ENCODE data around the gene NEDD4L. TPM values are rescaled to one million over a fixed set of nuclear protein-coding genes. Genes with fewer than 3 reads are reported as not detected.

The NEDD4L gene
- total RNA-seq, 2 donors from 2014 or later: 149 to 212 TPM

DNA sequence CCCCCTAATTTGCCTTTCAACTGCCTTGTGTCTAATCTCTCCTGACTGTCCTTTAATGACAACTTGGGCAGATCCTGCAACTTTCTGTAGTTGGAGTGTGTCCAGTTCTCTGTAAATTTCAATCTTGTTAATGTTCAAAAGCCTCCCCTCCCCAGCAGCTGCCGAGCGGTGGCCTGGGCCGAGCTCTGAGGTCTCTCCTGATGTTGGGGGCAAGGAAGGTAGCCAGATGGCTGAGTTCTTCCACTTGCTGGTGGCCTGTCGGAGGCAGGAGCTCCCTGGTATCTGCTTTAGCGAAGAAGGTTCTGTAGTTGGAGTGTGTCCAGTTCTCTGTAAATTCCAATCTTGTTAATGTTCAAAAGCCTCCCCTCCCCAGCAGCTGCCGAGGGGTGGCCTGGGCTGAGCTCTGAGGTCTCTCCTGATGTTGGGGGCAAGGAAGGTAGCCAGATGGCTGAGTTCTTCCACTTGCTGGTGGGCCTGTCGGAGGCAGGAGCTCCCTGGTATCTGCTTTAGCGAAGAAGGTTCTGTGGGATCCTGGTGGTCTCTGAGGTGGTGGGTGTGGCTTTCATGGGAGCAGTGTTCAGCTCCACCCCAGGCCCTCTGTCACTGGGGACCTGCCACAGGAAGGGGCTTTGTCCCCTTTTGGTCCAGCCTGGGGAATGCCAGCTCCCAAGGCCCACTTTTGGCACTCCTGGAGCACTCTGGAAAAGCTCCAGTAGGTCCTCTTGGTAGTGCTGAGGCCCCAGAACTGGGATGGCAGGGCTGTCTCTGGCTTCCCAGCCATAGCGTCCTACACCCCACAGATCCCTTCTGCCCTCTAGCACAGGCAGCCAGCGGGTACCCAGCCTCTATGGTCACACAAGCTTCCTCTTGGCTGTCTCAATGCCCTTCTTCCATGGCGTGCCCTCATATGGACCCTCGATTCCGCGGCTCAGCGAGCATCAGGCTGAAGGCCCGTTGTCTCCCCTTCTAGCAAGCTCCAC, 373.0 kb downstream of the NEDD4L start:
- Histone ChIP-seq H3K9me3 (no peaks in the 10 kb centered on the region), H3K36me3 (no peaks in the 10 kb centered on the region), H3K4me1 (no peaks in the 10 kb centered on the region), H3K9ac (ENCODE audit: low read depth in 2 of 2, low read length in 2 of 2) (no peak overlapping the region), H3K27ac (no peak overlapping the region), H3K27me3 (no peaks in the 10 kb centered on the region), H3K4me3 (no peak overlapping the region)
- intact Hi-C loops (cut with DNase I): no loop called here
- no peak for TF ChIP-seq CTCF (IDR thresholded peaks at IDR 0.05)
- no peak for DNase-seq

- no peak for TF ChIP-seq CTCF (IDR thresholded peaks at IDR 0.05)
- Histone ChIP-seq H3K4me1 (no peaks in the 10 kb centered on the region), H3K4me3 (no peak overlapping the region), H3K27ac (no peak overlapping the region), H3K27me3 (no peaks in the 10 kb centered on the region), H3K36me3 (no peaks in the 10 kb centered on the region), H3K9ac (ENCODE audit: low read depth in 2 of 2, low read length in 2 of 2) (no peak overlapping the region), H3K9me3 (no peaks in the 10 kb centered on the region)
- no peak for DNase-seq
- intact Hi-C loops (cut with DNase I): no loop called here
These were observed 373.7 kb downstream of the NEDD4L start for GRCh38 chr18:58417752-58418151.

DNA sequence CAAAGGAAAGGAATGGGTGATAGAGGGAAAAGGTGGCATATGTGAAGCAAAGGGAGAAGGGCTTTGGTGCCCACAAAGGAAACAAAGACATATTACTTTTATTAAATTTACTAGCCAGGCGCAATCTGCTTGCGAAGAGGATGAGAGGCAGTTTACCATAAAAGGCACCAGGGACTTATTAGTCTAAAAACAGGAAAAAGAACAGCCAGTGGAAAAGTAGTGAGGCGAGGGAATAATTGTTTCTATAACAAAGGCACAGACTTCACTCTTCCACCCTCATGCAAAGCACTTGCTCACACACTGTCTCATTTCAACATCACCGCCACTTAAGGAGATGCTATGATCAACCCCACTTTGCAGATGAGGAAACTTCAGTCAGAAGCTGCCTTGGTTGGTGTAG, 374.3 kb downstream of the NEDD4L start:
- no peak for TF ChIP-seq CTCF (IDR thresholded peaks at IDR 0.05)
- H3K4me1 ChIP-seq: no peaks in the 10 kb centered on the region
- no peaks in the 10 kb centered on the region for H3K36me3 ChIP-seq
- intact Hi-C loops (cut with DNase I): no loop called here
- no peak overlapping the region for H3K27ac ChIP-seq
- no peak overlapping the region for H3K4me3 ChIP-seq
- no peak for DNase-seq
- H3K27me3 ChIP-seq: no peaks in the 10 kb centered on the region
- H3K9ac ChIP-seq (ENCODE audit: low read depth in 2 of 2, low read length in 2 of 2): no peak overlapping the region
- no peaks in the 10 kb centered on the region for H3K9me3 ChIP-seq

- no peak overlapping the region for H3K27ac ChIP-seq
- H3K27me3 ChIP-seq: no peaks in the 10 kb centered on the region
- H3K36me3 ChIP-seq: no peaks in the 10 kb centered on the region
- DNase-seq: no peak
- no peak overlapping the region for H3K9ac ChIP-seq (ENCODE audit: low read depth in 2 of 2, low read length in 2 of 2)
- no peak for TF ChIP-seq CTCF (IDR thresholded peaks at IDR 0.05)
- H3K4me3 ChIP-seq: no peak overlapping the region
- H3K9me3 ChIP-seq: no peaks in the 10 kb centered on the region
- H3K4me1 ChIP-seq: no peaks in the 10 kb centered on the region
- intact Hi-C loops (cut with DNase I): no loop called here
These were observed 375.7 kb downstream of the NEDD4L start for GRCh38 chr18:58419587-58420199.

DNA sequence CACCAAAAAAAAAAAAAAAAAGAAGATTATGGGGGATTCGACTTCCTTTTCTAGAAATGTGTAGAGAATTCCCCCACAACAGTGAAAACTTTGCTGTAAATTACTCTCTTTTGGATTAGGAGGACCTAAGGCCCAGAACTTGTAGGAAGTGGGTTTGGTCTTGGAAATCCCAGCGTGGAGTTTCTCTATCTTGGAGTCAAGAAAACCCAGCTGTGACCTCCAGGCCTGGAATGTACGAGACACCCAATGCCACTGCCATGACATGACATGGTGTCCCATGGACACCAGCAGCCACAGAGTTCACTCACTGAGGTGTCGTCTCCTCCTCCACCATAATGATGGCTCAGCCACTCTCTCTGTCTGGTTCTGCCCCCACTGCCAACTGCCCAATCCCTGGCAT, 382.6 kb downstream of the NEDD4L start:
- Histone ChIP-seq H3K4me1 (no peaks in the 10 kb centered on the region), H3K4me3 (no peak overlapping the region), H3K9me3 (no peaks in the 10 kb centered on the region), H3K9ac (ENCODE audit: low read depth in 2 of 2, low read length in 2 of 2) (no peak overlapping the region), H3K27me3 (no peaks in the 10 kb centered on the region), H3K27ac (no peak overlapping the region), H3K36me3 (no peaks in the 10 kb centered on the region)
- no peak for DNase-seq
- TF ChIP-seq CTCF (IDR thresholded peaks at IDR 0.05): no peak
- intact Hi-C loops (cut with DNase I): no loop called here

All from colonic mucosa (tissue), 4 donors.